MM.1S (cell line): Measurements from ENCODE around the gene SIM2.

Source experiments
- DNase-seq: peaks from one replicate; pipeline ENCODE4 v3.0.0-alpha.2; 2015
- H2AFZ ChIP-seq: fragments of 300-600 bp; sonication (generic); 2 replicates; pipeline ENCODE4 v1.6.0; 2016; ENCODE audit warnings: antibody characterized with exemption, low read length
- H3F3A ChIP-seq: fragments of 300-600 bp; sonication (generic); 2 replicates; pipeline ENCODE4 v1.6.1; 2016; ENCODE audit warnings: mild to moderate bottlenecking, antibody characterized with exemption, low read length, moderate library complexity, mixed read lengths; ENCODE audit not compliant: insufficient read depth
- H3K27ac ChIP-seq: fragments of 300-600 bp; sonication (generic); 2 replicates; pipeline ENCODE4 v1.5.1; 2016; ENCODE audit warnings: mild to moderate bottlenecking, low read length
- H3K27me3 ChIP-seq: fragments of 300-600 bp; sonication (generic); replicated peaks from 2 replicates; pipeline ENCODE4 v1.6.0; 2016; ENCODE audit warnings: low read length; ENCODE audit not compliant: insufficient read depth
- H3K36me3 ChIP-seq: fragments of 300-600 bp; sonication (generic); replicated peaks from 2 replicates; pipeline ENCODE4 v1.6.1; 2016; ENCODE audit warnings: mild to moderate bottlenecking, low read length, mixed read lengths; ENCODE audit not compliant: insufficient read depth
- H3K4me1 ChIP-seq: fragments of 300-600 bp; sonication (generic); 2 replicates; pipeline ENCODE4 v1.6.1; 2016; ENCODE audit warnings: low read length, mixed read lengths
- H3K4me2 ChIP-seq: fragments of 300-600 bp; sonication (generic); 2 replicates; pipeline ENCODE4 v1.6.0; 2016; ENCODE audit warnings: low read depth, low read length
- H3K4me3 ChIP-seq: fragments of 300-600 bp; sonication (generic); 2 replicates; pipeline ENCODE4 v1.5.1; 2016; ENCODE audit warnings: low read length, mixed read lengths
- H3K79me2 ChIP-seq: fragments of 300-600 bp; sonication (generic); 2 replicates; pipeline ENCODE4 v1.6.1; 2016; ENCODE audit warnings: mixed run types, low read length, mixed read lengths
- H3K9ac ChIP-seq: fragments of 300-600 bp; sonication (generic); 2 replicates; pipeline ENCODE4 v1.6.1; 2016; ENCODE audit warnings: low read length, mixed read lengths
- H3K9me2 ChIP-seq: fragments of 300-600 bp; sonication (generic); replicated peaks from 2 replicates; pipeline ENCODE4 v1.6.1; 2016; ENCODE audit warnings: mild to moderate bottlenecking, low read length, mixed read lengths; ENCODE audit not compliant: insufficient read depth
- H3K9me3 ChIP-seq: fragments of 300-600 bp; sonication (generic); replicated peaks from 2 replicates; pipeline ENCODE4 v1.6.1; 2016; ENCODE audit warnings: mild to moderate bottlenecking, low read length, mixed read lengths; ENCODE audit not compliant: insufficient read depth
- H4K20me1 ChIP-seq: fragments of 300-600 bp; sonication (generic); 2 replicates; pipeline ENCODE4 v1.6.1; 2016; ENCODE audit warnings: mild to moderate bottlenecking, low read length, moderate library complexity, mixed read lengths; ENCODE audit not compliant: insufficient read depth
- EZH2 ChIP-seq: fragments of 300-600 bp; sonication (generic); optimal IDR thresholded peaks from 2 replicates; pipeline ENCODE3; 2017; ENCODE audit warnings: low read depth, mild to moderate bottlenecking, antibody characterized with exemption, low read length, mixed read lengths
- EZH2phosphoT487 ChIP-seq: fragments of 300-600 bp; sonication (generic); IDR thresholded peaks from 2 replicates; pipeline ENCODE4 v1.6.1; 2018; ENCODE audit warnings: antibody characterized with exemption, low read length
- TF ChIP-seq, protein P1 (sequence below): fragments of 300-600 bp; sonication (generic); IDR thresholded peaks from 2 replicates; pipeline ENCODE4 v1.5.1; 2016; ENCODE audit warnings: antibody characterized with exemption, low read length, mixed read lengths

The SIM2 gene

DNA sequence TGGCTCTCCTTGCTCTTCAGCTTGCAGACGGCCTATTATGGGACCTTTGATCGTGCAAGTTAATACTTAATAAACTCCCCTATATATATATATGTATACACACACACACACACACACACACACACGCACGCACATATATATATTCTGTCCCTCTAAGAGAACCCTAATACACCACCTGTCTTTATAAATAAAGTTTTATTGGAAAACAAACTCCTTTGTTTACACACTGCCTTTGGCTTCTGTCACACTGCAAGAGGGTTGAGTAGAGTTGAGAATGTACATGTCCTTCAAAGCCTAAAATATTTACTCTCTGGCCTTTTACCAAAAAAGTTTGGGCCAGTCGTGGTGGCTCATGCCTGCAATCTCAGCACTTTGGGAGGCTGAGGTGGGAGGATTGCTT is 26.2 kb upstream of the SIM2 start:
- Histone ChIP-seq H3K4me1 (no peaks in the 10 kb centered on the region), H2AFZ (no peak overlapping the region), H3K27ac (no peak overlapping the region), H3K9ac (no peak overlapping the region), H3F3A (no peaks in the 10 kb centered on the region), H3K27me3 (no peaks in the 10 kb centered on the region), H3K4me2 (no peak overlapping the region), H3K9me2 (no peaks in the 10 kb centered on the region), H3K36me3 (no peaks in the 10 kb centered on the region), H3K4me3 (no peak overlapping the region), H3K79me2 (no peaks in the 10 kb centered on the region), H3K9me3 (no peaks in the 10 kb centered on the region), H4K20me1 (no peaks in the 10 kb centered on the region)
- DNase-seq: no peak
- TF ChIP-seq EZH2phosphoT487: no peak
- TF ChIP-seq, protein P1, sequence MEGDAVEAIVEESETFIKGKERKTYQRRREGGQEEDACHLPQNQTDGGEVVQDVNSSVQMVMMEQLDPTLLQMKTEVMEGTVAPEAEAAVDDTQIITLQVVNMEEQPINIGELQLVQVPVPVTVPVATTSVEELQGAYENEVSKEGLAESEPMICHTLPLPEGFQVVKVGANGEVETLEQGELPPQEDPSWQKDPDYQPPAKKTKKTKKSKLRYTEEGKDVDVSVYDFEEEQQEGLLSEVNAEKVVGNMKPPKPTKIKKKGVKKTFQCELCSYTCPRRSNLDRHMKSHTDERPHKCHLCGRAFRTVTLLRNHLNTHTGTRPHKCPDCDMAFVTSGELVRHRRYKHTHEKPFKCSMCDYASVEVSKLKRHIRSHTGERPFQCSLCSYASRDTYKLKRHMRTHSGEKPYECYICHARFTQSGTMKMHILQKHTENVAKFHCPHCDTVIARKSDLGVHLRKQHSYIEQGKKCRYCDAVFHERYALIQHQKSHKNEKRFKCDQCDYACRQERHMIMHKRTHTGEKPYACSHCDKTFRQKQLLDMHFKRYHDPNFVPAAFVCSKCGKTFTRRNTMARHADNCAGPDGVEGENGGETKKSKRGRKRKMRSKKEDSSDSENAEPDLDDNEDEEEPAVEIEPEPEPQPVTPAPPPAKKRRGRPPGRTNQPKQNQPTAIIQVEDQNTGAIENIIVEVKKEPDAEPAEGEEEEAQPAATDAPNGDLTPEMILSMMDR: no peak
- TF ChIP-seq EZH2: no peak

DNA sequence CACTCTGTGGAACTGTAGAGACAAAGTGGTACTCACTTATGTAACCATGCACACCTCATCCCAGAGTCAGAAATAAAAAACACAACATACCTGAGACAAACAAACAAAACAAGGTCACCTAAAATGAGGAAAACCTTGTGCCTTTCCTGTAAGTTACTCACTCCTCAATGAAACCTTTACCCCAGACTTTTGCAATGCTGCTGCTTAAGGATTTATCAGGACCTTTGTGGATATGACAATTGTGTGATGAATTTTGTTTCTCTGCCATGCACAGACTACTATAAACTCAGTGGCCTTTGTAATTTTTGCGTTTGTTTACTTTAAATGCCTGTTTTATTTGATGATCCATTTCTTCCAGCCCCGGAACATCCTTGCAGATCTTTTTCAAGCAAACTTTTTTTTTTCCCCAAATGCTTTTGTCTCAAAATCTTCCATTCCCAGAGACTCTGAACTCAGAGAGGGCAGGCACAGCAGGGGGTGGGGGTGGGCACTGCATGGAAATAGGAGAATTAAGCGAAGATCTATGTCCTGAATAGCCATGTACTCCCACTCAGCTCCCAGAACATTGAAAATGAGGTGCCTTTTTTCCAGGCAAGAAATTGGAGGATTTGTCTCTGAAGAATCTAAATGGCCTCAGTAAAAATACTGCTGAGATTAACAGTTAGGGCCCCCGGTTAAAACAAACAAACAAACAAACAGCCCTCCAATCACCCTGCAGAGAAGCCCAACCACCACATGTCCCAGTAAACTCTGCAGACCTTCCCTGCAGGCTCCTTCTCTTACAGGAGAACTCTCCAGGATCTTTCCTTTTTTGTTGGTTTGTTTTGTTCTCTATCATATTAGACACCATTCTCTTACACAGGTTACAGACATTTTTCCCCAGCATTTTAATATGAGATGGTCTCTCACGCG is 22.6 kb upstream of the SIM2 start:
- Histone ChIP-seq H3K4me3 (no peak overlapping the region), H3K4me1 (no peaks in the 10 kb centered on the region)
- TF ChIP-seq EZH2phosphoT487 (no peak), EZH2 (no peak)
- TF ChIP-seq, protein P1: no peak

DNA sequence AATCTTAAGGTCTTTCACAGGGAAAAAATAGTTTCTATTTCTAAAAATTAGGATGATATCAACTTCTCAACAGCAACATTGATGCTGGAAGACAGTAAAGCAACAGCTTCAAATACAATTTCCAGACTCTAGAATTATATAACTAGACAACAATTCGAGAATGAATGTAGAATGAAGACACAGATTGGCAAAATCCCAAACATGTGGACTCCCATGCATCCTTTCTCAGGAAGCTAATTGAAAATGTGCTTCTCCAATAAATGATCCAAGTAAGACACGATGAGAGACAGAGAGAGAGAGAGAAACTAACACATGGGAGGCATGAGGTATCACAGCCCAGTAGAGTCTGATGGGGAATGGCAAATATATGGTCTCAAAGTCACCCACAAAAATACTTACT is 21.5 kb upstream of the SIM2 start:
- Histone ChIP-seq H3K36me3 (no peaks in the 10 kb centered on the region), H3K4me3 (no peak overlapping the region), H3K9me2 (no peaks in the 10 kb centered on the region), H3K9ac (no peak overlapping the region), H4K20me1 (no peaks in the 10 kb centered on the region), H3K4me1 (no peaks in the 10 kb centered on the region), H3K27ac (no peak overlapping the region), H3K9me3 (no peaks in the 10 kb centered on the region), H2AFZ (no peak overlapping the region), H3F3A (no peaks in the 10 kb centered on the region), H3K79me2 (no peaks in the 10 kb centered on the region), H3K4me2 (no peak overlapping the region), H3K27me3 (no peaks in the 10 kb centered on the region)
- DNase-seq: no peak
- TF ChIP-seq EZH2: no peak
- TF ChIP-seq EZH2phosphoT487: no peak
- TF ChIP-seq, protein P1: no peak

More for the DNA sequence above, 22.6 kb upstream of the SIM2 start:
- no peak overlapping the region for H3K27ac ChIP-seq
- no peaks in the 10 kb centered on the region for H3K9me2 ChIP-seq
- no peak for DNase-seq
- H3K36me3 ChIP-seq: no peaks in the 10 kb centered on the region
- no peak overlapping the region for H3K9ac ChIP-seq
- no peaks in the 10 kb centered on the region for H3F3A ChIP-seq
- no peaks in the 10 kb centered on the region for H3K9me3 ChIP-seq
- H3K27me3 ChIP-seq: no peaks in the 10 kb centered on the region
- H2AFZ ChIP-seq: no peak overlapping the region
- H3K4me2 ChIP-seq: no peak overlapping the region
- no peaks in the 10 kb centered on the region for H4K20me1 ChIP-seq
- H3K79me2 ChIP-seq: no peaks in the 10 kb centered on the region
